HG03159 (cell line): ENCODE measurements around the gene RGS11.
"Not testable (repeated sequence)": the region's sequence is repeated elsewhere in the genome, so short reads cannot be mapped to it uniquely, and the experiment has no call there.

Source experiments
- ATAC-seq: cut with Tn5 transposase; IDR thresholded peaks from one replicate; pipeline ENCODE4 v1.9.1; 2021; ENCODE audit warnings: mild to moderate bottlenecking, moderate library complexity; ENCODE audit not compliant: unreplicated experiment

RGS11 gene

GRCh38 chr16:280991-281659, 5.4 kb upstream of the RGS11 start:
- ATAC-seq, result no peak

DNA sequence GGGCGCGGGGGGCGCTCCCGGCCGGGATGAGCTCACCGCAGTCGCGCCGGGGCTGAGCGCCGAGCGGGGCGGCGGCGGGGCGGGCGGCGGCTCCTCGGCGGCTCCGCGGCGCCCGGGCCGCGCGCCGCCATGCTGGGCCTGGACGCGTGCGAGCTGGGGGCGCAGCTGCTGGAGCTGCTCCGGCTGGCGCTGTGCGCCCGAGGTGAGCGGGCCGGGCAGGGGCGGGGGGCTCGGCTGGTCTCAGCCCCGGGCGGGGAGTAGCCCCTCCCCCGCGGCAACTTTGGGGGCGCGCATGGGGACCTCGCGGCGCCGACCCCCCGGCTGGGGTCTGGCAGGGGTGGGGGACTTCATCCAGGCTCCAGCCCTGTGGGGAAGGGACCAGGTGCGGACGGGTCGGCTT, 4.8 kb upstream of the RGS11 start, which contains the start of gene ARHGDIG:
TSS of gene ARHGDIG (plus strand) at position 40 of the 400 bp plus-strand sequence. CDS start at position 130, 90 bp downstream.
- no peak for ATAC-seq

- no peak for ATAC-seq
These were observed 4.3 kb upstream of the RGS11 start for GRCh38 chr16:280005-280460.

DNA sequence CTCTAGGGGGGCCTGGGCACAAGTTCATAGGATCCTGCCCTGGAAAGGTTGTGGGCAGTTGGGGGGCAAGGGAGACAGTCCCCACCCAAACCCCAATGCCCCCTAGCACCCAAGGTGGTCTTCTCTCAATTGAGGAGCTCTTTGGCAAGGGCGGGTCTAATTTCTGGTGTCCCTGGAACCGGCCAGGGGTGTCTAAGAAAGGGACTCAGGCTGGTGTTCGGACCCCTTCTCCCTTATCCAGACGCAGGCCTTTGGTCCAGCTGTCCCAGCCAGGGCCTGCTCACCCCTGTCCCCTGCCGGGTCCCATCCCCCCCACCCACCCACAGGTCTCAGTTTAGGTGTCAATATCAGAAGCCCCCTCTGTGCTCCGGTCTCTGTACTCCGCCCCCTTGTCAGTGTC, 3.8 kb upstream of the RGS11 start:
- no peak for ATAC-seq

DNA sequence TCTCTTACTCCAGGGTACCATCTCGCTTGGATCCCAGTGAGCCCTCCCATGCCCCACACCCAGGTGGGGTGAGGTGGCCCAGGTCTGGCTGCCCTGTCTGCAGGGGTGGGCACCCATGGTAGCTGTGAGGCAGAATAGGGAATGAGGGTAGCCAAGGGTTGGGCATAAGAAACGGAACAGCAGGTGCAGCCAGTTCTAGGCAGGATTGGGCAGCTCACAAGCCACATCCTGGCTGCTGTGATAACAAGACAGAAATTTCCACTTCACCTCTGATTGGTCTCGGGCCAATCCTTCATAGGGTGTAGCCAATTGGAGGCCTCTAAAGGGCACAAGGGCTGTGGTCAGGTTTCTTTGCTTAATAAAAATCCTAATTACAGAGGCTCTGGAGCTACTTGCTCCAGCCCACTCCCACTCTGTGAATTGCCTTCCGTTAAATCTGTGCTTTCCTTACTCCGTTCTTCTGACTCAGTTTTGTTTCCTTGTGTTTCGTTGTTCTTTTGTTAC, 3.2 kb upstream of the RGS11 start:
- no peak for ATAC-seq

- ATAC-seq, result no peak
These were observed 808 bp upstream of the RGS11 start for GRCh38 chr16:276426-277077.

GRCh38 chr16:275041-275641, 603 bp downstream of the RGS11 start:
- ATAC-seq, result no peak

- no peak for ATAC-seq
These were observed 2.0 kb downstream of the RGS11 start for GRCh38 chr16:273547-274421.

DNA sequence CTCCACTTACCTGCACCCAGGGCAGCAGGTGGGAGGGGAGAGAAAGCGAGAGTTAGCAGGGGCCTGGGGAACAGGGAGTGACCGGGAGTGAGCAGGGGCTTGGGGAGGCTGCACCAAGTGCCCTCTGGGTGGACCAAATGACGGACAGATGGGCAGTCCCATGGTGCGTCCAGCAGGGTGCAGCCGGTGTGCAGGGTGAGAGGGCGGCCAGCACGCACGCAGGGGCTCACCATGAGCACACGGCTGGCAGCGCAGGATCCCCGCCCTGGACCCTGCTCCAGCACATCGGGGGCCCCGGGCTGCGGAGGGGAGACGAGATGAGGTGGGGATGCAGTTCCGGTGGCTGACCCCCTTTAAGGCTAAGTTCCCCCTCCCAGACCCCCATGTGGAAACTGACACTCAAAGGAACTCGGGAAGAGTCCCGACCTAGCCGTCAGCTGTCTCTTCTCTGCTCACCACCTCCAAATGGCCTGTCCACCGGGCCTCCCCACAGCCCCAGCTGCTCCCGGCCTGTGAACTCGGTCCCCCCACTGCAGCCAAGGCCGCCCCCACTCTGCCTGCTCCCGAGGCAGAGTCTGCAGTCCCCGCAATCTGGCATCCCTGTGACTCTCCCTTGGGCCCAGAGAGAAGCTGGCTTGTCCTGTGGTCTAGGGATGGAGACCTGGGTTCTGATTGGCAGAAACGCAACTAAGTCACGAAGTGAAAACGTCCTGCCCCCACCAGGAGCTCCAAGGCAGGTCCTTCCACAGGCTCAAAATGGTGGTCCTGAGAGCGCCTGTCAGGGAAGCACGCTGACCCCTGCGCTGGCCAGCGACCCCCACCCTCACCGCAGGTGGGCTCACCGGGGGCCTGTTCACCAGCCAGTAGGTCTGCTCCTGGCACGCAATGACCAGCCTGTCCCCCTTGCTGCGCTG, 2.9 kb downstream of the RGS11 start:
- ATAC-seq, result no peak

DNA sequence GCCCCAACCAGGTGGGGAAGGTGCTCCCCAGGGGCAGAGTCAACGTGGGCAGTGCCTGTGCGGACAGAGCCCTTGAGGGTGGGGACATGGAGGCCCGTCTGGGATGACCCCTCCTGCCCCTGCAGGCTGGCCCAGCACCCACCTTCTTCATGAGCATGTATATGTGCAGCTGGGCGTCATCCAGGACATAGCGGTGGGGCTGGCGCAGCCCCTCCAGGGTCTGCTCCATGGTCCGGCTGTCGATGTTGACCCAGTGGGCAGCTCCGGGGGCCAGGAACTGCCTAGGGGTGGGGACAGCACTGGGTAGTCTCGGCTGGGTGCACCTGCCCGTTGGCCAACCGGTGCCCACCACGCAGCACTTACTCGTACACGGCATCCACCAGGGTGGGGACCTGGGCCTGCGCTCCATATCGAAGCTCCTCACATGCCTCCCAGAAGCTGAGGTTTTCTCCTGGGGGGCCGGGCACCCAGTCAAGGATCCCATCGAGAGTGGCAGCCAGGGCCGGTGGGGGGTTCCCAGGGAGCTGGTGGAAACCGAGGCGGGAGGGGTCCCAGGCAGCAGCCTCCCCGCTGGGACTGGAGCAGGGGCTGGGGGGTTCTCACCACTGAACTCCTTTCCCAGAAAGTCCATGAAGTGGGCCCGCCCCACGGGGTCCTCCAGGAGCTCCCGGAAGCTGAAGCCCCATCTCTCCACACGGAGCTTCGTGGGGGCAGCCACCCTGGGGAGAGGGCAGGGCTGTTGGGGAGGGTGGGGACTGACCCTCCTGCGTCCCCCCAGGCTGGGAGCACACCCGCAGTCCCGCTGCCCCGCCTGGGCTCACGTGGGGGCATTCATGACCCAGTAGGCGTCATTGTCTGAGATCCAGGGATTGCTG, 5.1 kb downstream of the RGS11 start:
- ATAC-seq, result no peak

DNA sequence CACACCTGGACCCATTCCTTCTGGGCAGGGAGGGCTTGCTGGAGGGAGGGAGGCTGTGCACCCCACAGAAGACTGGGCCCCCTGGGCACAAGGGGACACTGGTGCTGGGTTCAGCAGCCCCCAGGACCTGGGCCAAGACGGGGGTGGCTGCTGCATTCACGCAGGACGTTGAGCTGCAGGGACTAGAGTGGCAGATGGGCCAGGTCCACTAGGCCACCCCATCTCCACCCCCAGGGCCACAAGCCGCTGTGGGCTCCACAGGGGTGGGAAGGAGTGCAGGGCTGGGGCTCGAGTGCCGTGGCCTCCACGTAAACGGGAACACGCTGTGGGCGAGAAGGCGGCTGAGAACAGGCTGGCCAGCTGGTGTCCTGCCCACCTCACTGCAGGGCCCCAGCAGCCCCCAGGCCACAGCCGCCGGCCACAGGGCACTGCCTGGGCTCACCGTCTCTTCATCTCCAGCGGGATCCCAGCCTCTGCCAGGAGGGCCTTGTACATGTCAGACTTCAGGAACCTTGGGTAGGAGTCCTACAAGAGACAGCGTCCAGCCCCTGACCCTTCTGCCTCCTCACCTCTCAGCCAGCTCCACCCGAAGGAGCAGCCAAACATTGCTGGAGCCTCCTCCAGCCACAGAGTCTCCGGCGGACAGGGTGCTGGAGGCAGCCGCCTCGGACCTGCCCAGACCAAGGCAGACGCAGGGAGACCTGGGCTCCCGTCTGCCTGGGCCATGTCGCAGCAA, 6.5 kb downstream of the RGS11 start:
- no peak for ATAC-seq

- no peak for ATAC-seq
These were observed 7.3 kb downstream of the RGS11 start for GRCh38 chr16:268141-269053.

- not testable (repeated sequence) for ATAC-seq
These were observed 8.2 kb downstream of the RGS11 start for GRCh38 chr16:267562-267961.

DNA sequence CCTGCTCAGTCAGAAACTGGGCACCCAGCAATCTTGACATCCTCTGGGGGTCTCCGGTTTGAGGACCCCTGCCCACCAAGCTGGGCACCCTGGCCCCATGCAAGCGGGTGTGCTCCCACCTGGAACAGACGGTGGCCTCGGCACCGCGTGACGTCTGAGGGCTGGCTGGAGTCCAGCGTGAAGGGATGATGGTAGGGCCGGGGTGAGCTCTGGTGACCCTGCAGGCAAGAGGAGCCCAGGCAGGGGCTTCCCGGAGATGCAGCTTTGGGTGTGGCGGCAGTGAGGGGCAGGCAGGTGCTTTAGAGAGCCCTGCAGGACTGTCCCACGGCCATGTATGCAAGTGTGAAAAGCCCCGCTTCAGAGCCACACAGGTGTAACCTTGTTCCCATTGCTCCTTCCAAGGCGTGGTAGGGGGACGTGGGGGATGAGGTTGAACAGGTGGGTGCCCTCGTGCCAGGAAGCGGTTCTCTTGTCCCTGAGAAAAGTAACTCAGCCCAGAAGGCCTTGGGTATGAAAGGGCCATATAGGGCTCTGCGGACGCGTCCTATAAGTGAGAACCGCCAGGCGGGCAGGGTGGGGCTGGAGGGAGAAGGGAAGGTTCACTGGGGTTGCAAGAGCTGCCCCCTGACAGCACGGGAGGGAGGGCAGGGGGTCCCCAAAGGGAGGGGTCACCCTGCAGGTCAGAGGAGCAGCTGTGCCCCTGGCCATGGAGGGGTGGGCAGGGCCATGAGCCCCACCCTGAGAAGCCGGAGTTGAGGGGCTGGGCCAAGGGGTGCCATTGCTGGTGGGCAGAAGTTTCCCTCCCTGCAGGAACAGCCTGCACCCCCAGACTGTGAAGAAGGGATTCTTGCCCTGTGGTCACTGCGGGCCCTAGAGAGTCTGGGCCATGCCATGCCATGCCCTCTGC, 9.2 kb downstream of the RGS11 start:
- no peak for ATAC-seq

- no peak for ATAC-seq
These were observed 10.0 kb downstream of the RGS11 start for GRCh38 chr16:265711-266110.

- no peak for ATAC-seq
These were observed 10.7 kb downstream of the RGS11 start for GRCh38 chr16:265002-265529.
